GM23338 (cell line): Measurements from ENCODE around the gene DHX58. TPM values are rescaled to one million over a fixed set of nuclear protein-coding genes. Genes with fewer than 3 reads are reported as not detected.

Source experiments
- ATAC-seq: fragments of 200-7000 bp; cut with Tn5 transposase; 3 replicates; pipeline ENCODE4 v1.9.1; 2020
- DNase-seq: peaks from one replicate; pipeline ENCODE4 v3.0.0-alpha.2; 2015; ENCODE audit warnings: low spot score
- H2AFZ ChIP-seq: fragments of 200-600 bp; sonication (generic); 2 replicates; pipeline ENCODE4 v1.8.0; 2016; ENCODE audit warnings: antibody characterized with exemption, mild to moderate bottlenecking, moderate library complexity
- H3F3A ChIP-seq: fragments of 200-600 bp; sonication (generic); replicated peaks from 2 replicates; pipeline ENCODE4 v1.8.0; 2017; ENCODE audit warnings: antibody characterized with exemption, mixed run types, low read depth
- H3K27ac ChIP-seq: fragments of 200-600 bp; sonication (generic); 2 replicates; pipeline ENCODE4 v1.6.1; 2016; ENCODE audit warnings: low read depth
- H3K27me3 ChIP-seq: fragments of 200-600 bp; sonication (generic); 2 replicates; pipeline ENCODE4 v1.8.0; 2016; ENCODE audit warnings: mild to moderate bottlenecking, mixed run types, moderate library complexity; ENCODE audit not compliant: insufficient read depth
- H3K36me3 ChIP-seq: fragments of 200-600 bp; sonication (generic); 2 replicates; pipeline ENCODE4 v1.8.0; 2016; ENCODE audit warnings: mild to moderate bottlenecking; ENCODE audit not compliant: insufficient read depth
- H3K4me1 ChIP-seq: fragments of 200-600 bp; sonication (generic); 2 replicates; pipeline ENCODE4 v1.8.0; 2016; ENCODE audit warnings: mild to moderate bottlenecking, moderate library complexity; ENCODE audit not compliant: insufficient read depth
- H3K4me2 ChIP-seq: fragments of 200-600 bp; sonication (generic); 2 replicates; pipeline ENCODE4 v1.7.1; 2017; ENCODE audit warnings: mixed run types
- H3K4me3 ChIP-seq: fragments of 200-600 bp; sonication (generic); 2 replicates; pipeline ENCODE4 v1.6.1; 2016; ENCODE audit warnings: mixed run types
- H3K79me2 ChIP-seq: fragments of 200-600 bp; sonication (generic); replicated peaks from 2 replicates; pipeline ENCODE4 v1.8.0; 2017; ENCODE audit warnings: mild to moderate bottlenecking; ENCODE audit not compliant: insufficient read depth
- H3K9me2 ChIP-seq: fragments of 200-600 bp; sonication (generic); 2 replicates; pipeline ENCODE4 v1.8.0; 2017; ENCODE audit not compliant: insufficient read depth
- H4K20me1 ChIP-seq: fragments of 200-600 bp; sonication (generic); replicated peaks from 2 replicates; pipeline ENCODE4 v1.8.0; 2017; ENCODE audit warnings: mild to moderate bottlenecking; ENCODE audit not compliant: insufficient read depth
- H3K27ac Mint-ChIP-seq: 2 replicates; pipeline ENCODE4 v1.8.0; 2020; ENCODE audit warnings: inconsistent platforms, mild to moderate bottlenecking, moderate library complexity, mixed read lengths
- H3K27me3 Mint-ChIP-seq: 3 replicates; pipeline ENCODE4 v1.8.0; 2022; ENCODE audit warnings: low read depth, mild to moderate bottlenecking, moderate library complexity, mixed read lengths, inconsistent platforms; ENCODE audit not compliant: insufficient read depth, poor library complexity
- H3K36me3 Mint-ChIP-seq: 3 replicates; pipeline ENCODE4 v1.8.0; 2021; ENCODE audit warnings: low read depth, mild to moderate bottlenecking, inconsistent platforms, moderate library complexity, mixed read lengths
- H3K4me1 Mint-ChIP-seq: 3 replicates; pipeline ENCODE4 v1.8.0; 2020; ENCODE audit warnings: mild to moderate bottlenecking, inconsistent platforms, mixed read lengths
- H3K4me3 Mint-ChIP-seq: 3 replicates; pipeline ENCODE4 v1.8.0; 2021; ENCODE audit warnings: moderate library complexity, mild to moderate bottlenecking, inconsistent platforms, mixed read lengths
- H3K9me3 Mint-ChIP-seq: 3 replicates; pipeline ENCODE4 v1.8.0; 2020; ENCODE audit warnings: moderate library complexity, mild to moderate bottlenecking, inconsistent platforms, mixed read lengths
- CREB1 ChIP-seq: fragments of 250-450 bp; sonication (Bioruptor Pico); IDR thresholded peaks from 2 replicates; pipeline ENCODE4 v1.5.0; 2020; ENCODE audit warnings: low read depth, mild to moderate bottlenecking, moderate library complexity
- CTCF ChIP-seq, 2 experiments: fragments of 200-600 bp in 1 of 2; sonication (generic) in 1 of 2; conservative IDR thresholded peaks; 2 replicates each; pipeline versions ENCODE4 v1.5.1 to v1.6.1; 2016 to 2017; ENCODE audit warnings: antibody characterized with exemption in 2 of 2, low read depth in 2 of 2, mild to moderate bottlenecking in 2 of 2, moderate library complexity in 1 of 2
- ETS1 ChIP-seq: IDR thresholded peaks from 2 replicates; pipeline ENCODE4 v1.6.1; 2016; ENCODE audit warnings: antibody characterized with exemption
- EZH2 ChIP-seq: fragments of 200-600 bp; sonication (generic); IDR thresholded peaks from one replicate; pipeline ENCODE4 v1.8.0; 2017; ENCODE audit warnings: antibody characterized with exemption, mild to moderate bottlenecking, low read depth; ENCODE audit not compliant: unreplicated experiment
- JUNB ChIP-seq: IDR thresholded peaks from one replicate; pipeline ENCODE4 v1.6.1; 2016; ENCODE audit warnings: antibody characterized with exemption; ENCODE audit not compliant: unreplicated experiment
- NANOG ChIP-seq: IDR thresholded peaks from 2 replicates; pipeline ENCODE4 v1.6.1; 2016; ENCODE audit warnings: antibody characterized with exemption, borderline replicate concordance
- POLR2AphosphoS5 ChIP-seq: IDR thresholded peaks from 2 replicates; pipeline ENCODE4 v1.6.1; 2016; ENCODE audit warnings: antibody characterized with exemption, low read depth
- REST ChIP-seq: IDR thresholded peaks from one replicate; pipeline ENCODE4 v1.6.1; 2018; ENCODE audit warnings: antibody characterized with exemption; ENCODE audit not compliant: unreplicated experiment
- STAT1 ChIP-seq: IDR thresholded peaks from one replicate; pipeline ENCODE4 v1.6.1; 2016; ENCODE audit warnings: antibody characterized with exemption; ENCODE audit not compliant: unreplicated experiment
- ZNF114 ChIP-seq: fragments of 250-450 bp; sonication (Bioruptor Pico); IDR thresholded peaks from 2 replicates; pipeline ENCODE4 v1.5.0; 2020; ENCODE audit warnings: mild to moderate bottlenecking, moderate library complexity
- ZNF331 ChIP-seq: fragments of 250-450 bp; sonication (Bioruptor Pico); IDR thresholded peaks from 2 replicates; pipeline ENCODE4 v1.5.0; 2020; ENCODE audit warnings: low read depth, mild to moderate bottlenecking, moderate library complexity
- ZNF462 ChIP-seq: fragments of 250-450 bp; sonication (Bioruptor Pico); IDR thresholded peaks from 2 replicates; pipeline ENCODE4 v1.5.0; 2020; ENCODE audit warnings: mild to moderate bottlenecking, moderate library complexity
- polyA plus RNA-seq: library from polyadenylated mRNA; unstranded; fragments of >200 nt; fragmentation: Nextera tagmentation; extraction: Ambion mirVana; gene quantifications from 2 replicates; pipeline ENCODE4 v1.2.1, GENCODE V29; 2016
- total RNA-seq: library from RNA; depleted of rRNA; stranded (reverse); fragments of >200 nt; shearing (Covaris generic); gene quantifications from 2 replicates; pipeline ENCODE4 v1.2.3, GENCODE V29; 2014

DHX58 gene
- total and polyA plus RNA-seq, 2 experiments from 2014 or later: 4.1 to 6.6 TPM

- Mint-ChIP-seq H3K4me1 (peaks cover 25% of the 10 kb centered on the region), H3K27ac (no peak overlapping the region), H3K27me3 (peaks cover 25% of the 10 kb centered on the region), H3K36me3 (peaks cover 35% of the 10 kb centered on the region), H3K9me3 (no peaks in the 10 kb centered on the region; the same call in 2 of the 3 replicates), H3K4me3 (peak overlapping the region; percentile 67)
- no peak for DNase-seq
- no peak overlapping the region for H3K27ac ChIP-seq
- H3F3A ChIP-seq: peaks cover 12% of the 10 kb centered on the region; the same call in 1 of the 2 replicates
- H3K79me2 ChIP-seq: no peaks in the 10 kb centered on the region
- no peaks in the 10 kb centered on the region for H3K9me2 ChIP-seq
- no peaks in the 10 kb centered on the region for H3K36me3 ChIP-seq
- H2AFZ ChIP-seq: no peak overlapping the region
- peak overlapping the region; percentile 75; the same call in 1 of the 2 replicates for H3K4me3 ChIP-seq
- H3K4me2 ChIP-seq: peak overlapping the region; percentile 86
- H3K4me1 ChIP-seq: peaks cover 19% of the 10 kb centered on the region; the same call in 1 of the 2 replicates
- no peaks in the 10 kb centered on the region for H3K27me3 ChIP-seq
- H4K20me1 ChIP-seq: 0 out of 2 replicates have a peak, but pooled peaks cover 5% of the 10 kb centered on the region
- no peak for TF ChIP-seq POLR2AphosphoS5
- no peak for TF ChIP-seq CREB1 (CRISPR knock-in tag)
- no peak for TF ChIP-seq ZNF462 (CRISPR knock-in tag)
- TF ChIP-seq EZH2: no peak
- no peak for TF ChIP-seq ZNF331 (CRISPR knock-in tag)
- TF ChIP-seq STAT1: no peak
- TF ChIP-seq NANOG: no peak
- no peak for TF ChIP-seq ETS1
- TF ChIP-seq CTCF (conservative IDR thresholded peaks at IDR 0.05; ENCODE audit: low read depth in 2 of 2): no peak
- TF ChIP-seq JUNB: no peak
- TF ChIP-seq ZNF114 (CRISPR knock-in tag): no peak
- TF ChIP-seq REST: no peak
- ATAC-seq: peak; percentile 1; the same call in 2 of the 3 replicates
Measured at GRCh38 chr17:42120161-42120769, 7.8 kb upstream of the DHX58 start.
